ENCODE data around the gene ATP2A3. TPM values are rescaled to one million over a fixed set of nuclear protein-coding genes. Genes with fewer than 3 reads are reported as not detected.
A peak's percentile ranks its signal among the peaks of the same experiment; 100 is the strongest.

The ATP2A3 gene
- total RNA-seq, 2 donors from 2014 or later = 125 to 234 TPM

DNA sequence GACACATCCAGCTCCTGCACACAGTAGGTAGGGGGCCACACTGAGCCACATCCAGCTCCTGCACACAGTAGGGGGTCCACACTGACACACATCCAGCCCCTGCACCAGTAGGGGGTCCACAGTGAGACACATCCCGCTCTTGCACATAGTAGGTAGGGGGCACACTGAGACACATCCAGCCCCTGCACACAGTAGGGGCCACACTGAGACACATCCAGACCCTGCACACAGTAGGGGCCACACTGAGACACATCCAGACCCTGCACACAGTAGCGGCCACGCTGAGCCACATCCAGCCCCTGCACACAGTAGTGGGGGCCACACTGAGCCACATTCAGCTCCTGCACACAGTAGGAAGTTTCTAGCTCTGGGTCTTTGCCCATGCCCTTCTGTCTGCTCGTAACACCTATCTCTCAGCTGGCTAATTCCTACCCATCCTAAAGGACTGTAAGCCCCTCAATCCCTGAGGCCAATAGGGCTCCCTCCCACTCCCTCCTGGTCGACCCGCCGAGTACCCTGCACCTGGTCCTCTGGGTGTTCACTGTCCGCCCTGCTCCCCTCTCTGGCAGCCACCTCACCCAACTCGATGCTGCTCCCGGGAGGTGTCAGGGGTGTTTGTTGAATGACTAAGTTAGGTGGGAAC lies 9.4 kb upstream of the ATP2A3 start:
- peak in 1 of 2 donors; percentile 16 for ATAC-seq
- Mint-ChIP-seq H3K4me1 (ENCODE audit: low read depth in 2 of 2) (peaks cover 18 to 21% of the 10 kb centered on the region in 2 donors), H3K4me3 (no peak overlapping the region), H3K27ac (no peak overlapping the region), H3K27me3 (peaks cover 0 to 3% of the 10 kb centered on the region in 2 donors), H3K9me3 (peaks cover 5% of the 10 kb centered on the region), H3K36me3 (peaks cover 6% of the 10 kb centered on the region)
- DNase-seq (ENCODE audit: low spot score) = no peak

DNA sequence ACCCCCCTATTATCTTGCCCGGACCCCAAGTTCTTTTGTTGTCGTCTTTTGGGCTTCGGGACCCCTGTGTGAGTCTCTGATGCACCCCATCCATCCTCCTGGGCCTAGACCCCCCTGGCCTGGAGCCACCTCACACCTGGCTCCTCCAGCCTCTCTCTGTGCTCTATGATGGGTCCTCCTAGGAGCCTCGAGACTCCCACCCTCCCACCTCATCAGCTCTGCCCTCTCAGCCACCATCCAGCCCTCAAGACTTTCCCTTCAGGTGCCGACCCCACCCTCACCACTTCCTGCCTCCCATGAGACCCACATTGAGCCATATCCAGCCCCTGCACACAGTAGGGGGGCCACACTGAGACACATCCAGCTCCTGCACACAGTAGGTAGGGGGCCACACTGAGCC lies 8.7 kb upstream of the ATP2A3 start:
- no peak overlapping the region for H3K27ac Mint-ChIP-seq
- DNase-seq (ENCODE audit: low spot score) (no peak), ATAC-seq (no peak)
- H3K36me3 Mint-ChIP-seq = peaks cover 6% of the 10 kb centered on the region
- H3K4me3 Mint-ChIP-seq = peak overlapping the region; percentile 67
- peaks cover 18 to 21% of the 10 kb centered on the region in 2 donors for H3K4me1 Mint-ChIP-seq (ENCODE audit: low read depth in 2 of 2)
- H3K27me3 Mint-ChIP-seq = peaks cover 0 to 3% of the 10 kb centered on the region in 2 donors
- H3K9me3 Mint-ChIP-seq = peaks cover 5% of the 10 kb centered on the region

DNA sequence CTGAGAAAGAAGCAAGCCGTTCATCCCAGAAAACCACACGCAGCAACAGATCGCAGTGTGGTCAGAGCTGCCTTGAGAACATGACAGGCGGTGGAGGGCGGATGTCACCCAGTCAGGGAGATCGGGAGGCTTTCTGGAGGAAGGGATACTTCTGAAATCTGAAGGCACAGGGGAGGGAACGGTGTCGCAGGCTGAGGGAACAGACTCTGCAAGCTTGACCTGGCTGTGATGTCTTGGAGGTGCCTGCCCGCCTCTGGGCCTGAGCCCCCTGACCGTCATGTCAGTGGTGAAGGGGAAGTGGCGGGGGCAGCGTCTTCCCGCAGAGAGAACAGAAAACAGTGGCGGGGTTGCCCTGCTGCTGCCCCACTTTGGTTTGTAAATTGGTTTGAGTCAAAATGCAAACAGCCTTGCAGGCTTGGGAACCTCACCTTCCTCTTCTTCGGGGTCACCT lies 8.1 kb upstream of the ATP2A3 start:
- Mint-ChIP-seq H3K36me3 (peaks cover 6% of the 10 kb centered on the region), H3K4me1 (ENCODE audit: low read depth in 2 of 2) (peaks cover 18 to 21% of the 10 kb centered on the region in 2 donors), H3K9me3 (peaks cover 5% of the 10 kb centered on the region), H3K27ac (no peak overlapping the region), H3K4me3 (peak overlapping the region; percentile 67), H3K27me3 (peaks cover 0 to 3% of the 10 kb centered on the region in 2 donors)
- DNase-seq (ENCODE audit: low spot score) (no peak), ATAC-seq (peak in 1 of 2 donors; percentile 27)

GRCh38 chr17:3970668-3971067 lies 6.4 kb upstream of the ATP2A3 start:
- Mint-ChIP-seq H3K9me3 (peaks cover 5% of the 10 kb centered on the region), H3K4me1 (ENCODE audit: low read depth in 2 of 2) (peaks cover 18 to 21% of the 10 kb centered on the region in 2 donors), H3K27ac (no peak overlapping the region), H3K4me3 (no peak overlapping the region), H3K27me3 (peaks cover 0 to 3% of the 10 kb centered on the region in 2 donors), H3K36me3 (peaks cover 6% of the 10 kb centered on the region)
- no peak for DNase-seq (ENCODE audit: low spot score)
- no peak for ATAC-seq

- Mint-ChIP-seq H3K36me3 (peaks cover 5% of the 10 kb centered on the region), H3K4me3 (no peak overlapping the region), H3K27ac (no peak overlapping the region), H3K9me3 (peaks cover 4% of the 10 kb centered on the region), H3K27me3 (peaks cover 0 to 3% of the 10 kb centered on the region in 2 donors), H3K4me1 (ENCODE audit: low read depth in 2 of 2) (peaks cover 24 to 26% of the 10 kb centered on the region in 2 donors)
- ATAC-seq (no peak), DNase-seq (ENCODE audit: low spot score) (no peak)
These were observed 5.7 kb upstream of the ATP2A3 start for GRCh38 chr17:3969963-3970362.

DNA sequence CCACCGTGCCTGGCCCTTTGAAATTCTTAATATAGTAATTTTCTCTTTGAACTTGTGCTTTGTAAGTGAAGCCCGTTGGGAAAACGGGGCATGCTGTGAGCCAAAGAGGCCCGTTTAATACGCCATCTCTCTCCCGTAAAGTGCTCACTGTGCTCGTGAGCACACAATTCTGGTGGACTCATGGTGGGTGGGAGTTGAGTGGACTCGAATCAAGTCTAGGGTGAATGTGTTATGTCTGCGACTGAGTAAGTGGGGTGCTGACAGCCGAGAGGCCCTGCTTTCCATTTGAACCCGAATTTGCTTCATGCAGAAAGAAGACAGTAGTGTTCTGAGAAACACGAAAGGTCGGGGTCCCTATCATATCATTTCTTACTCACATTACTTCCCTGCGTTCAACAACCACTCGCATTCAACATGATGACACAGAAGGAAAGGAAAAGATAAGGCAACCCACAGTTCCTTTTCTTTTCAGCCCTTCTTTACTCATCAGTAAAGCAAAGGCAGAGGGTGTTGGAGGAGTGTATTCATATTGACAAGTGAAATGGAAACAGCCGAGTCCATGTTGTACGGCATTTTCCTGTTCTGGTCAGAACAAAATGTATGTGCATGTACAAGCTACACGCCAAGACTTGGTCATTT lies 4.8 kb upstream of the ATP2A3 start:
- Mint-ChIP-seq H3K4me3 (no peak overlapping the region), H3K27ac (no peak overlapping the region), H3K9me3 (no peaks in the 10 kb centered on the region), H3K27me3 (no peaks in the 10 kb centered on the region), H3K36me3 (no peaks in the 10 kb centered on the region), H3K4me1 (ENCODE audit: low read depth in 2 of 2) (peaks cover 19% of the 10 kb centered on the region in 2 donors)
- ATAC-seq = no peak
- DNase-seq (ENCODE audit: low spot score) = peak; percentile 25

GRCh38 chr17:3968015-3968414 lies 3.8 kb upstream of the ATP2A3 start:
- H3K36me3 Mint-ChIP-seq = no peaks in the 10 kb centered on the region
- H3K4me1 Mint-ChIP-seq (ENCODE audit: low read depth in 2 of 2) = peaks cover 19 to 23% of the 10 kb centered on the region in 2 donors
- no peak for DNase-seq (ENCODE audit: low spot score)
- no peak overlapping the region for H3K27ac Mint-ChIP-seq
- H3K9me3 Mint-ChIP-seq = no peaks in the 10 kb centered on the region
- H3K27me3 Mint-ChIP-seq = no peaks in the 10 kb centered on the region
- ATAC-seq = no peak
- no peak overlapping the region for H3K4me3 Mint-ChIP-seq

DNA sequence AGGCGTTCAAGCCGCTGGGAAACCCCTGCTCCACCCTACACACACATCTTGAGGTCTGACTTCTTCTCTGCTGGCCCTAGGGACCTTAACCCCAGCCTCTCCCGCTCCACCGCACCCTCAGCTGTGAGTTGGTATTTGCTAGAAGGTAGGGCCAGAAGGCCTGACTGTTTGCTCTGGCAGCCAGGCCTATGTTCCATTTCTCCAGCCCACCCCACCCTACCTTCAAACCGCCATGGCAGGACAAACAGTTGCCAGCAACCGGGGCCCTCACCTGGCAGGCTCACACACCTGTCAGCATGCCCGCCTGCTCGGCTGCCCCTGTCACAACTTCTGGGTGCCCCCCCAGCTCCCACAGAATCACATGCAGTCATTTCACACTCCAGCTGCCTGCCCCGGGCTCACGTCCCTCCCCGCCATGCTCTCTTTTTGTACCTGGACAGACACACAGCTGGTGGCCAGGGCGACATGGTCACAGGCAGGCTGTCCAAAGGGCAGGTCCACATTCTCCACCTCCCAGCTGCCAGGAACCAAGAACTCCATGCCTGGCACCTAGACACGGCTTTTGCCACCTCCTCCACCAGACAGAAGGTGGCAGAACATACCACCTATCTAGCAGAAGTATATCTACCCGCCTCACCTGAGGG lies 2.6 kb upstream of the ATP2A3 start:
- H3K27me3 Mint-ChIP-seq = no peaks in the 10 kb centered on the region
- H3K4me1 Mint-ChIP-seq (ENCODE audit: low read depth in 2 of 2) = peaks cover 18 to 23% of the 10 kb centered on the region in 2 donors
- peak overlapping the region; percentile 40 for H3K4me3 Mint-ChIP-seq
- no peaks in the 10 kb centered on the region for H3K36me3 Mint-ChIP-seq
- no peaks in the 10 kb centered on the region for H3K9me3 Mint-ChIP-seq
- DNase-seq (ENCODE audit: low spot score) = no peak
- ATAC-seq = no peak
- peak overlapping the region; percentile 50 to 59 for H3K27ac Mint-ChIP-seq

DNA sequence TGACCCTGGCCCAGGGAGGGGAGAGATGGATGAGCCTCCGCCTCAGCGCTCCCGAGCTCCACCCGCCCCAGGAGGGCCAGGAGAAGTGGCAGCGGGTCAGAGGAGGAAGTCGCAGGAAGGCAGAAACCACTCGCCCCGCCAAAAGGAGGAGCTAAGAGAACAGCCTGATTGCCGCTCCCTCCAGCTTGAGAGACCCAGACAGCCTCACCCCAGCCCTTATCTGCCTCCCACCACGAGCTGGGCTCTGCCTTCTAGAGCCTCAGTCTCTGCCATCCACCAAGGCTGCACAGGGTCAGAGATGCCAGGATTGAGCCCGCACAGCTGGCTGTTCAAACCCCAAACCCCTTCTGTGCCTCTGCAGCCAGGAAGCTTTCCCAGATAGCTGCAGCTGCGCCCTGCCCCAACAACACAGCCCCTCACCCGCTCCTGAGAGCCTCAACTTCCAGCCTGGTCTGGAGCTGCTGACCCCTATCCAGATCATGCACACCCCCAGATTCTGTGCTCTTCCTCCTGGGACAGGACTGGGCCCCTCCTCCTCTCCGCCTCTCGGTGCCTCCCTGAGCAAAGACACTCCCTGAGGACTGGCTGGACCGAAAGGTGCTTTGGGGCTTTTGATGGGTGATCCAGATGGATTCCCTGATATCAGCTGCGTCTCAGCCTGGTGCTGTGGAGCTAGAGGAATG lies 1.0 kb upstream of the ATP2A3 start:
- Mint-ChIP-seq H3K9me3 (no peaks in the 10 kb centered on the region), H3K4me1 (ENCODE audit: low read depth in 2 of 2) (peaks cover 30 to 33% of the 10 kb centered on the region in 2 donors), H3K36me3 (no peaks in the 10 kb centered on the region), H3K4me3 (peak overlapping the region; percentile 85), H3K27ac (peak overlapping the region; percentile 73 to 87), H3K27me3 (no peaks in the 10 kb centered on the region)
- DNase-seq (ENCODE audit: low spot score) (peak; percentile 72), ATAC-seq (peak; percentile 73 to 74)

GRCh38 chr17:3963237-3964201 lies 718 bp downstream of the ATP2A3 start:
- Mint-ChIP-seq H3K27ac (peak overlapping the region; percentile 76 to 92), H3K9me3 (no peaks in the 10 kb centered on the region), H3K27me3 (no peaks in the 10 kb centered on the region), H3K4me3 (peak overlapping the region; percentile 86), H3K36me3 (no peaks in the 10 kb centered on the region), H3K4me1 (ENCODE audit: low read depth in 2 of 2) (peaks cover 42 to 45% of the 10 kb centered on the region in 2 donors)
- peak; percentile 68 for DNase-seq (ENCODE audit: low spot score)
- peak; percentile 46 to 60 for ATAC-seq

GRCh38 chr17:3962965-3963236 lies 1.3 kb downstream of the ATP2A3 start:
- peak overlapping the region; percentile 86 for H3K4me3 Mint-ChIP-seq
- ATAC-seq (no peak), DNase-seq (ENCODE audit: low spot score) (no peak)
- H3K9me3 Mint-ChIP-seq = no peaks in the 10 kb centered on the region
- H3K4me1 Mint-ChIP-seq (ENCODE audit: low read depth in 2 of 2) = peaks cover 42 to 45% of the 10 kb centered on the region in 2 donors
- peak overlapping the region; percentile 76 to 92 for H3K27ac Mint-ChIP-seq
- H3K36me3 Mint-ChIP-seq = no peaks in the 10 kb centered on the region
- no peaks in the 10 kb centered on the region for H3K27me3 Mint-ChIP-seq

DNA sequence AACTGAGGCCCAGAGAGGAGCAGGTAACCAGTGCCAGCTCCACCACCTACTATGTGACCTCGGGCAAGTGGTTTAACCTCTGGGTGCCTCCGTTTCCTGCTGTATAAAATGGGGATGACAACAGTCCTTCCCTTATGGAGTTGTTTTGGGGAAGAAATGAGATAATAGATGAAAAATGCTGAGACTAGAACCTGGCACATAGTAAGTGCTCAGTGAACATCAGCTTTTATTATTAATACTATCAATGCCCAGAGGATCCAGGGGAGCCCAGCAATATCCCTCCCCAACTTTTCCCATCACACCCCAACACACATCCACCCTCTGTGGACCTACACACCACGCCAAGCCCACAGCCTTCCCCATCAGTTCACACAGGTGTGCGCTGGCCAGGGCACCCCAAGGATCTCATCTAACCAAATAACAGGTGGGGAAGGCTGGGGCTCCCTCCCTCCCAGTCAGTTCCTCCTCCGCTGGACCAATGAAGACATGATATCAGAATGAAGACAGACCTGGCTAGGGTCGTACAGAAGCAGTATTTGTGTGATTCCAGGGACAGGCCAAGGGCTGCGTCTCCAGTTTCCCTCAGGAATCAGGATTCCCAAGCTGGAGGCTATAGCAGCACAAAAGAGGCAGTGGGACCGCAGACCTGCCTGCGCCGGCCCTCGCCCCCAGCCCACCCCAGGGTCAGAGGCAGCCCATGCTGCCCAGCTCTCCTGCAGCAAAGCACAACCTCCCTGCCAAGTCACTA lies 1.8 kb downstream of the ATP2A3 start:
- Mint-ChIP-seq H3K36me3 (no peaks in the 10 kb centered on the region), H3K4me3 (peak overlapping the region; percentile 86), H3K9me3 (no peaks in the 10 kb centered on the region), H3K27ac (peak overlapping the region; percentile 76 to 92), H3K27me3 (no peaks in the 10 kb centered on the region), H3K4me1 (ENCODE audit: low read depth in 2 of 2) (peaks cover 46 to 49% of the 10 kb centered on the region in 2 donors)
- DNase-seq (ENCODE audit: low spot score) (no peak), ATAC-seq (no peak)
